Fibroblast of peridontal ligament (primary cell): ENCODE data around the gene LRRC58.
A peak's percentile ranks its signal among the peaks of the same experiment; 100 is the strongest.
"Not testable (repeated sequence)": the region's sequence is repeated elsewhere in the genome, so short reads cannot be mapped to it uniquely, and the experiment has no call there.

Experiments used
- DNase-seq: peaks from one replicate; pipeline ENCODE4 v3.0.0-alpha.2; 2010; ENCODE audit errors: extremely low read depth

LRRC58 gene

GRCh38 chr3:120339362-120339761 lies 9.8 kb downstream of the LRRC58 start:
- DNase-seq: no peak

- no peak for DNase-seq
These were observed 10.6 kb downstream of the LRRC58 start for GRCh38 chr3:120338517-120338916.

GRCh38 chr3:120332646-120333045 lies 16.5 kb downstream of the LRRC58 start:
- DNase-seq: no peak

- DNase-seq: no peak
These were observed 18.1 kb downstream of the LRRC58 start for GRCh38 chr3:120331076-120331475.

- no peak for DNase-seq
These were observed 22.4 kb downstream of the LRRC58 start for GRCh38 chr3:120326784-120327183.

GRCh38 chr3:120324190-120324589 lies 25.0 kb downstream of the LRRC58 start:
- DNase-seq: peak; percentile 34

GRCh38 chr3:120323761-120324160 lies 25.4 kb downstream of the LRRC58 start:
- not testable (repeated sequence) for DNase-seq

- DNase-seq: no peak
These were observed 37.0 kb downstream of the LRRC58 start for GRCh38 chr3:120311863-120312794.

GRCh38 chr3:120306519-120307455 lies 42.4 kb downstream of the LRRC58 start:
- no peak for DNase-seq

GRCh38 chr3:120304616-120305015 lies 44.5 kb downstream of the LRRC58 start:
- no peak for DNase-seq

- DNase-seq: no peak
These were observed 46.8 kb downstream of the LRRC58 start for GRCh38 chr3:120302361-120302760.

- no peak for DNase-seq
These were observed 48.2 kb downstream of the LRRC58 start for GRCh38 chr3:120300971-120301370.

GRCh38 chr3:120299403-120299802 lies 49.8 kb downstream of the LRRC58 start:
- DNase-seq: no peak

- DNase-seq: no peak
These were observed 50.2 kb downstream of the LRRC58 start for GRCh38 chr3:120298996-120299395.

- peak; percentile 11 for DNase-seq
These were observed 57.6 kb downstream of the LRRC58 start for GRCh38 chr3:120291552-120291951.

- DNase-seq: no peak
These were observed 59.5 kb downstream of the LRRC58 start for GRCh38 chr3:120289636-120290035.

GRCh38 chr3:120286465-120286864 lies 62.7 kb downstream of the LRRC58 start:
- DNase-seq: no peak

GRCh38 chr3:120285508-120285841 lies 63.7 kb downstream of the LRRC58 start:
- no peak for DNase-seq

GRCh38 chr3:120284747-120285507 lies 64.2 kb downstream of the LRRC58 start, which contains the start of gene GPR156:
GPR156 (minus strand) TSS chr3:120285222; CDS start chr3:120244098, 41,124 bp downstream.
- no peak for DNase-seq

- no peak for DNase-seq
These were observed 67.9 kb downstream of the LRRC58 start for GRCh38 chr3:120281261-120281660.

- DNase-seq: no peak
These were observed 68.6 kb downstream of the LRRC58 start for GRCh38 chr3:120280566-120280965.

GRCh38 chr3:120280026-120280425 lies 69.1 kb downstream of the LRRC58 start:
- DNase-seq: no peak
